ENCODE measurements around the gene SMYD3. TPM values are rescaled to one million over a fixed set of nuclear protein-coding genes. Genes with fewer than 3 reads are reported as not detected.

Gene SMYD3
- total and polyA plus RNA-seq, 9 of the 15 experiments (the other 6 are each of a cell fraction or from before 2014, with no cell fraction given): 128 to 440 (median 197) TPM

- TF ChIP-seq ZNF395 (CRISPR knock-in tag; IDR thresholded peaks at IDR 0.05) (peak; percentile 59; the same call in 1 of the 2 replicates), FOXK2 (conservative IDR thresholded peaks at IDR 0.05 in 1 of 2, IDR thresholded peaks at IDR 0.05 in 1 of 2; ENCODE audit: low read depth in 2 of 2) (no peak; a peak in 1 of 4 replicates), L3MBTL2 (IDR thresholded peaks at IDR 0.05) (peak; percentile 67; the same call in 1 of the 2 replicates), MCM5 (IDR thresholded peaks at IDR 0.05; ENCODE audit: low read depth) (no peak), ZNF184 (CRISPR knock-in tag; IDR thresholded peaks at IDR 0.05) (no peak), CREB3 (tag; conservative IDR thresholded peaks at IDR 0.05; ENCODE audit: low read depth) (no peak; the same call in 1 of the 2 replicates), RFX5 (IDR thresholded peaks at IDR 0.05; ENCODE audit: low read depth, low read length) (no peak), DACH1 (IDR thresholded peaks at IDR 0.05; ENCODE audit: partially characterized antibody) (no peak), PCBP1 (IDR thresholded peaks at IDR 0.05; ENCODE audit: low read depth, low read length, poor library complexity, severe bottlenecking) (no peak), SAFB (IDR thresholded peaks at IDR 0.05; ENCODE audit: borderline replicate concordance, low read depth, low read length) (no peak), KAT7 (CRISPR knock-in tag; IDR thresholded peaks at IDR 0.05; ENCODE audit: borderline replicate concordance) (no peak), TARDBP (IDR thresholded peaks at IDR 0.05) (0 out of 2 replicates have a peak, but pooled peaks have one; percentile 27), ZBTB12 (CRISPR knock-in tag; IDR thresholded peaks at IDR 0.05) (no peak), KLF6 (CRISPR knock-in tag; IDR thresholded peaks at IDR 0.05; ENCODE audit: borderline replicate concordance) (no peak), KDM4B (IDR thresholded peaks at IDR 0.05; ENCODE audit: borderline replicate concordance in 2 of 2, low read depth in 1 of 2) (no peak), U2AF2 (optimal IDR thresholded peaks at IDR 0.05; ENCODE audit: low read depth, low read length) (no peak), YY1 (IDR thresholded peaks at IDR 0.05; ENCODE audit: borderline replicate concordance in 1 of 3, control insufficient read depth in 1 of 3, extremely low read depth in 1 of 3, insufficient read depth in 3 of 3, insufficient read length in 1 of 3, insufficient replicate concordance in 2 of 3, low read depth in 1 of 3, low read length in 2 of 3) (no peak), ZNF717 (CRISPR knock-in tag; IDR thresholded peaks at IDR 0.05) (no peak), ZBTB43 (CRISPR knock-in tag; IDR thresholded peaks at IDR 0.05) (no peak; the same call in 1 of the 2 replicates), SRSF3 (IDR thresholded peaks at IDR 0.05; ENCODE audit: insufficient read depth, low read length) (no peak), TAF9B (IDR thresholded peaks at IDR 0.05; ENCODE audit: partially characterized antibody) (no peak), ZC3H11A (IDR thresholded peaks at IDR 0.05; ENCODE audit: low read depth, low read length) (no peak)
Observed at GRCh38 chr1:246165826-246166709, 341.0 kb downstream of the SMYD3 start (continued).

All from K562 (cell line).